Activated T-cell treated with anti-CD3 and anti-CD28 coated beads for 24 hours (primary cell): ENCODE results near the gene SLC38A8.

Experiments
- DNase-seq: peaks from one replicate; pipeline ENCODE4 v3.0.0-alpha.2; 2020; ENCODE audit warnings: low read depth

Gene SLC38A8

DNA sequence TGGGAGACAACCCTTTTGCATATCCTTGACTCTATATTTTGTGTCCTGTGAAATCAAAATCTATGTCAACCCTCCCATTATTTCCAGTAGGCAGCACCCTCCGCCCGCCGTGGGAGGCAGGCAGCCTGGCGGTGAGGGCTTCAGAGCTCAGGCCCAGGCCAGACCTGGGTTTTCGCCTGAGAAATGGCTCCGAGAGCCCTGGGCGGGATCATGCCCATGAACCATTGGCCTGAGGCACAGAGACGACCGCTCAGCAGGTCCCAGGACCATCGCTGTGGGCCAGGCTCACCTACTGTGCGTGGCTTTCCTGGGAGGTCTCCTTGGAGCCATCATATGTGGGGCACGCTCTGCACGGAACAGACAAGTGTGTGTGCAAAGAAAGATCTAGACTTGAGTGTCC, 6.3 kb upstream of the SLC38A8 start:
- no peak for DNase-seq

DNA sequence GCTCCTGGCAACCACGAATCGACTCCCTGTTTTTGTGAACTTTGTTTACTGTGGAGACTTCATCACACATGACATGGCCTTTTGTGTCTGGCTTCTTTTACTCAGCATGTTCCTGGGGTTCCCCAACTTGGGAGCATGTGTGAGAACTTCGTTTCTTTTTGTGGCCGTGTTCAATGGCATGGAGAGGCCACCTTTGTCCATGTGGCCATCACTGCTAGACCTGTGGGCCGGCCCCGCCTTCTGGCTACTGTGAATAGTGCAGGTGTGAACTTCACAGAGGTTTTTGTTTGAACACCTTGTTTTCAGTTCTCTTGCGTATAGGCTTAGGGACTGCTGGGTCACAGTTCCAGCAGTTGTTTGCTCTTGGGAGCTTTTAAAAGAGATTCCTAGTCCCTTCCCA, 5.7 kb upstream of the SLC38A8 start:
- DNase-seq = no peak

DNA sequence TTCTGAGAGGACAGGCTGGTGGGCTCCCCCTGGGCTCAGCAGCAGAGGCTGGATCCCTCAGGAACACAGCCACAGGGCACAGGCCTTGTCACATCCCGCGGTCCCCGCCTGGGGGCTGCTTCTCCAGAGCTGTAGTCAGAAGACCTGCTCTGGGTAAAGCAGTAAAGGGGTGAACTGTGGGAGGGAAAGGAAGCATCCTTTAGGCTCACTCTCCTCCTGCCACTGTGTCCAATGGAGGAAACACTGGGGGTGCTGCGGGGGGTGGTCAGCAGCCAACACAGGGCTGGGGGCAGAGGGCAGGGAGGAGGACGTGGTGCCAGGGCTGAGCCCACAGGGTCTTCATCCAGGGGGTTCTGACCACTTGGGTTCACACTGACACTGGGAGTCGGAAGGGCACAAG, 5.0 kb upstream of the SLC38A8 start:
- no peak for DNase-seq

DNA sequence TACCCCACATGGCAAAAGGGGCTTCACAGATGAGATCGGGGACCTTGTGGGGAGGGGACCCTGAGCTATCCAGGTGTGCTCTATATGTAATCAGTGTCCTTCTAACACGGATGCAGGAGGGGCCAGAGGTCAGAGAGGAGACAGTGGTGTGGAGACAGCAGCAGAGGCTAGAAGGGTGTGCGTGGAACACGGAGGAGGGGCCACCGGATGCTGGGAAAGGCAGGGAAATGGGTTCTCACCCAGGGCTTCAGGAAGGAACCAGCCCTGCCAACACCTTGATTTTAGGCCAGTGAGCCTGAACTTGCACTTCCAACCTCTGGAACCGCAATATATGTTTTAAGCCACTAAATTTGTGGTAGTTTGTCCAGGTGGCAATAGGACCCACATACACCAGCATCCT, 4.6 kb upstream of the SLC38A8 start:
- no peak for DNase-seq

DNA sequence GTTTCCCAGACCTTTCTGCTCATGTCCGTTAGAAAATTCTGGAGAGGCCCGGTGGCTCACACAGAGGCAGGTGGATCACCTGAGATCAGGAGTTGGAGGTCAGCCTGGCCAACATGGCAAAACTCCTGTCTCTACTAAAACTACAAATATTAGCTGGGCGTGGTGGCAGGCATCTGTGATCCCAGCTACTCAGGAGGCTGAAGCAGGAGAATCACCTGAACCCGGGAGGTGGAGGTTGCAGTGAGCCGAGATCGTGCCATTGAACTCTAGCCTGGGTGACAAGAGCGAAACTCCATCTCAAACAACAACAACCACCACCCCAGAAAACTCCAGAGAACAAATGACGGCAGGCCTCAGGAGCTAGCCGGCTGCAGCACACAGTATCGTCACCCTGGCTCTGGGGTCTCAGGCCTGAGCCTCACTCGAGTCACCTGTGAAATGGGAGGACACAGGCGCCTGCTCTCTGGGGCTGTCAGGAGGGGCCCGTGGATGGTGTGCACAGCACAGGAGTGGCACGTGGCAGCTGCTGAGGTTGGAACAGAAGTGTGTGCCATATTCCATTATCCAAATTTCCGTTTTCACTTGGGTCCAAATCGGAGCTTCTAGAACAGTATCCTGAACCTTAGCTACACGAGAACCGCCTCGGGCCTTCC, 3.3 kb upstream of the SLC38A8 start:
- DNase-seq = no peak

DNA sequence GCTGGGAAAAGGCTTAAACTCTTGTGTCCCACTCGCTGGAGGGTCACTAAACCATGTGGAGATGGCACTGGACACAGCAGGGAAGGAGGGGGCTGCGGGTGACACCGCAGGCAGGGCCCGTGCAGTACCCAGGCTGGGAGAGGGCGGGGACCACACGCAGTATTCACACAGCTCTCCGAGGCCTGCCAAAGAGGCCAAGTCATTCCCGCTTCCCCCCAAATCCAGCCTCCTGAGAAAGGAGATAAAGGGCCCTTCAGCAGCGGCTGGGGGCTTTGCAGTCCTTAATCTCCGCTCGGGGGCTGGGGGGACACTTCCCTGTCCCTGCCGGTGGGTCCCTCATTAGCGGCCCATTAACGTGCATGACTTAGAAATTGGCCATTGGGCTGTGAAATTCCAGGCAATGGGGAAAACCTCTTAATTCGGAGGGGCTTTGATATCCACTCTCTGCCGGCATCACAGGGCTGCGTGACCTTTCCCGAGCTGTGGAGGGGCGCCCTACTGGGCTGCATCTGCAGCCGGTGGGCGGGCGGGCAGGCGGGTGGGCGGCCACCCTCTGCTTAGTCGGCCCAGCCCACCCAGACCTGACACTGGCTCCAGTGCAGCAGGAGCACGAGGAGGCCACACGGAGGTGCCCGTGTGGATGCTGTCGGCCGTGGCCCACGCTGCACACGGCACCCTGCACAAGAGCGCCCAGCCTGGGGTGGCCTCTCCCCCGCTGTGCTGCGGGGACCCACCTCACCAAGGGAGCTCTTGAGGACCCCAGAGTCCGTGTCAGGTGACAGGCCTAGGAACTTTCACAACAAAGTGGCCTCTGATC, 2.6 kb upstream of the SLC38A8 start:
- no peak for DNase-seq

DNA sequence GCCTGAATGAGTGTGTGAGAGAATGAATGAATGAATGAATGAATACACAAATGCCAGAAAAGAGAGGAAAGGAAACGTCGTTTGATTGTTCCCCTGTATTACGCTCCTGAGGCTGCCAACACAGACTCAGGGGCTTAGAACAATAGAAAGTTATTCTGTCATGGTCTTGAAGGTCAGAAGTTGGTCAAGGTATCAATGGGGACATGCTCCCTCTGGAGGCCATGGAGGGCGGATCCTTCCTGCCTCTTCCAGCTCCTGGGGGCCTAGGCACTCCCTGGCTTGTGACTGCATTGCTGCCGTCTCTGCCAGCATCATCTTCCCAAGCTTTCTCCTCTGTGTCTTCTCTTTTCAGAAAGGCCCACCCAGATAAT, 1.5 kb upstream of the SLC38A8 start:
- no peak for DNase-seq

DNA sequence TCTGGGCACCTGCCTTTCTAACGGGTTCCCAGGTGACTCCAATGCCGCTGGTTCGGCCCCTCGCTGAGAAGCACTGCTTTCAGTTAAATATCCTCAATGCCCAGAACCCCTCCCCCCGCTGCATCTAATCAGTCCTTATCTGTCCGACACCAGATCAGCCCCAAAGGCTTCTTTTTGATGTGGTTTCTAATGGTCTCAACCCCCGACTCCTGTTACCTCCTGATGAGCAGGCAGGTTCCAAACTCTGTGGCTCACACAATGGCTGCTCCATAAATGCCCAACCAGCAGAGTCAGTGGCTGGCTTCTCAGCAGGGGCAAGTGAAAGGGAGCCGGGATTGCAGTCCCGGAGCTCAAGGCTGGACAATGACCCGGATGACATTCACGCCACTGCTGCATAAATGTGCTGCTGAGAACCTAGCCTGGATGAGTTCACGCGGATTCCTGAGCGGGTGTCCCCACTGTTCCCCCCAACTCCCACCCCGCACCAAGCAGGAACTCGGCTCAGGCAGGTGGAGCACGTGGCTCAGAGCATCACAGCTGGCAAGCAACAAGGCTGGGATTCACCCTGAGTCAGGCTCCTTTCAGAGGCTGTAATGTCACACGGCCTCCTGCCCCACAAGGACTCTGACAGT, 1.0 kb upstream of the SLC38A8 start:
- no peak for DNase-seq

DNA sequence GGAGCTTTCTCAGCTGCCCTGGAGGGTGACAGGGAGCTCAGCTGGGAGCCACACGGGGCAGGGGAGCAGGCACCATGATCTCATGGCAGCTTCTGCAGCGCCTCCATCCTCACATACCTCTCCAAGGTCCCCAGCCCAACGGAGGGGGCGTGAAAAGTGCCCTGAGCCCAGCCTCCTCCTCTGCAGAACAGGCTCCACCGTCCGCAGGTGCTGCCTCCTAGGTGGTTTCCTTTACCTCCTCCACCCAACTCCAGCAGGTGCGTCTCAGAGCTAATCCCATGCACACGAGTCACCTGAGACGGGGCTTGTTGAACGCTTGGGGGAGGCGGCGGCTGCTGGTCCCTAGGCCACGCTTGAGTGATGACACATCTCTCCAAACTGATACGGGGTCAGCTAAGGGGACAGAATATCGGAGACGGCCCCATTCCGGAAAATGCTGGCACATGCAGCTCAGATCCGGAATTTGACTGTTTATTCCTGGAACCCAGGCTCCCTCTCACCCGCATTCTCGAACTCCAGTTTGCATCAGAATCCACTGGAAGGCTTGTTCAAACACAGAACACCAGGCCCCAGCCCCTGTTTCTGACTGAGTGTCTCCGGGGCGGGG, 387 bp upstream of the SLC38A8 start:
- DNase-seq = no peak

DNA sequence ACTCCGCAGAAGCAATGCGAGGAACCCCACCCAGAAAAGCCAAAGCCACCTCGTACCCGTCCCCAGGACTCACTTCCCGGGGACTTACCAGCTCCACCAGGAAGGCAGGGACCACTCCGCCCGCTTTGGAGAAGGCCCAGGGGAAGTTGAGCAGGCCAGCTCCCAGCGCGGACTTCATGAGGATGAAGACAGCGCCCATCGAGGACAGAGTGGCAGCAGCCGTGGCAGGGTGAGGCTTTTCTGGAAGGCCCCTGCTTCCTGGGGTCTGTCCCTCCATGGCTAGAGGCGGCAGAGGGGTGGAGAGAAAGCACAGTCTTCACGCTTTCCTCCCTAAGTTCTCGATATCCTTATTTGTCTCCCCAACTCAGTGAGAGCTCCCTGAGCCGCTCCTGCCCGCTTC, 714 bp downstream of the SLC38A8 start:
- no peak for DNase-seq

DNA sequence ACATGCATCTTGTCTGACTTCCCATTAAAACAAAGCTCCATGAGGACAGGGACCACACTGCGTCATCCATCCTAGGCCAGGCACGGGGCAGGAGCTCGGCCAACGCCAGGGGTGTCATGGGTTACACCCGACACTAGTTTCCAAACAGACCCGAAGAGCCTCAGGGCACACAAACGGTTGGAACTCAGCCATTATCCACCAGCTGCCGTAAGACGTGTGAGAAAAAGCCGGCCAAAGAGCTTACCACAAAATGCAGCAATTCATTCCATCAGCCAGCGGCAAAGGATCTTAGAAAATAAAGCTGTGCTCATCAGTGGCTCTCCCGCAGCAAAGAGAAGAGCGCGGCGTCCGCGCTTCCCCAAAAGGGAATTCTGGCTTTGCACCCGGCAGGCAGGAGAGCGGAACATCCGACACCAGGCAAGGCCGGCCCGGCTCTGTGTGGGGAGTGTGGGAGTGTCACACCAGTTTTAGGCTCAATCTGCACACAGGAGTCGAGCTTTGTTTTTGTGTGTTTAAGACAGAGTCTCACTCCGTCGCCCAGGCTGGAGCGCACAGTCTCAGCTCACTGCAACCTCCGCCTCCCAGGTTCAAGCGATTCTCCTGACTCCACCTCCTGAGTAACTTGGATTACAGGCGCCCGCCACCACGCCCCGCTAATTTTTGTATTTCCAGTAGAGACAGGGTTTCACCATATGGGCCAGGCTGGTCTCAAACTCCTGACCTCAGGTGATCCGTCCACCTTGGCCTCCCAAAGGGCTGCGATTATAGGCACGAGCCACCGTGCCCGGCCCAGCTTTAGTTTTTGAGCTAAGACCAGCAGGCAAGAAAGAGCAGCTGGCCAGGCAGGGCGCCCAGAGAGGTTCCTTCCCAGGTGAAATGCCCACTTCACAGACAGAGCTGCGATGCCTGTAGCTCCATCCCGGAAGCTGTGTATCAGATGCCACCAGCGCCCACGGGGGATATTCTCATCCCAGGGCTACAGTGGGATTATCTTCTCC, 1.5 kb downstream of the SLC38A8 start:
- DNase-seq = no peak

DNA sequence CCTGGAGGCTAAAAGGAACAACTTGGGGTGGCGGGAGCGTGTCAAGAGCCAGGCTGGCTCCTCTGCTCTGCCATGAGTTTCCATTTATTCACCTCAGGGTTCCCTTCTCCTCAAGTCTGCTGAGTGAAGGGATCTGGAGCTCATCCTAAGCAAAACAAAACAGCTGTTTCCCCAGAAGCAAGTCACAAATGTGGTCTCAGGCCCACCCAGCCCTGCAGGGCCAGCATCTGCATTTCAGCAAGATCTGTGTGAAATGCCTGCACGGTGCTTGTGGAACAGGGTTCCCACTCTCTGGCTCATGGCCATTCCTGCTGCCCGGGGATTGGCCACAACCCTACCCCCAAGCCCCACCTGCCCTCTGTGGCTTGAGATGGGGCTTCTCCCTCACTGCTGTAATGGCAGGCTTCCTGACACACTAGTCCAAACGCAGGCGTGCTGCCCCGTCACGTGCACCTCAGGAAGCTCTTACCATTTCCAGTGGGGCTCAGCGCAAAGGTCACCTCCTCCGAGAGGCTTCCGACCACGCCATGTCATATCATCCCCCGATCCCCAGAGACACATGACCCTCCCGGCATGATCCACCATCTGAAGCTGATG, 2.3 kb downstream of the SLC38A8 start:
- no peak for DNase-seq

DNA sequence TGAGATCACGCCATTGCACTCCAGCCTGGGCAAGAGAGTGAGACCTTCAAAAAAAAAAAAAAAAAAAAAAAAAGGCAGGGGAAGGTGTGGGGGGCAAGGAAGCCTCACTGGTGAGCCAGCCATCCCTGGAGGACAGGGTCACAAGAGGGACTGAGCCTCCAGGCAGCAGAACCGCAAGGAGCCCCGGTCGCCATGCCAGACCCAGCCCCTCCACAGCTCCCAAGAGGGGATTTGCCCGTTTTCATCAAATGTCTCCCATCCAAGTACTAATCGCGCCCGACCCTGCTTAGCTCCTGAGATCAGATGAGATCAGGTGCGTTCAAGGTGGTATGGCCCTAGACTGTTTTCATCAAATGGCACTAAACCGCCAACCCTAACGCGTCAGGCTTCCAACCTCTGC, 2.9 kb downstream of the SLC38A8 start:
- no peak for DNase-seq

DNA sequence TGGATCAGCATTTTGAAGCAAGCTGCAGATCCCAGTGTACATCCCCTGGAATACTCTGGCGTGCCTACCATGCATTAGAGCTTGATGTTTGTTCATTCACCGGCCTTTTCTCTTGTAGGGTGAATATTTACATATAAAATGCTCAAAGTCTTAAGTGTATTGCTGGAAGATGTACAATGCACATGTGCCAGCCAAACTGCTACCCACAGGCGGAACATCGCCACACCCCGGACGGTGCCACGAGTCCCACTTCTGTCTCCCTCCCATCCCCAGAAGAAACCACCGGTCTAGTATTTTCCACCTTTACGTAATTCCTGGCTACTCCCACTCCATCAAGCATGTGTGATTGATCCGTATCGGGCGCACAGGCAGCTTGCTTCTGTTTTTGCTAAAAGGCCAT, 4.1 kb downstream of the SLC38A8 start:
- no peak for DNase-seq

DNA sequence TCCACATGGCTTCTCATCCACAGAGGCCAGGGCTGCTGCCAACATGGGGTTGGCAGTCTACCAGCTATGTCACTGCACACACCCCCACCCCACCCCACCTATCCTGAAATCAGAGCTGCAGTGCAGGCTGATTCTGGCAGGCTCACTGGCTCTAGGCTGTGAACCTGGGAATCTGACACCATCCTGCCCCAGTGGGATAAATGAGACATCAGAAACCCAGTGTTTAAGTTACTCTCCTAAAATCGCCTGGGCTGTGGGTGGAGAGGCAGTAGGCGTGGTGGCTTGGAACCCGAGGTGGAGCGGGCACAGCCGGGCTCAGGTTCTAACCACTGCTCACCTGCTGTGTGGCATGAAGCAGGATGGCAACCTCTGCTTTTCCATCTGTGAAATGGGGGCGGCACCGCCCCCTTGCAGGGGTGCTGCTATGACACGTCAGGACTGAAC, 5.6 kb downstream of the SLC38A8 start:
- no peak for DNase-seq

DNA sequence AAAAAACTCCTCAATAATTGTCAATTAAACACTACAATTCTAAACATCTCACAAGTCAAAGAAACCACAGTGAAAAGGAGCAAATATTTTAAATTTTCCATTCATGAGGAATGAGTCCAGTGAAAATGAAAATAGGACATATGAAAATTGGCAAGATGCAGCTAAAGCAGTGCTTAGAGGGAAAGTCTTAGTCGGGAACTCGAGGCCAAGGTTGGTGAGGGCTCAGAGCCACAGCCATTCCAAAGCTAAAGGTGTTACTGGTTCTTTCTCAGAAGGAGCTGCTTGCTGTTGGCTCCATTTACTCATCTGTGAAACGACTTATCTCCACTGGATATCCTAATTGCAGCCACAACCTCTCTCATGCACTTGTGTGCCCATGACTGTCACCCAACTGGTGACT, 6.5 kb downstream of the SLC38A8 start:
- no peak for DNase-seq

DNA sequence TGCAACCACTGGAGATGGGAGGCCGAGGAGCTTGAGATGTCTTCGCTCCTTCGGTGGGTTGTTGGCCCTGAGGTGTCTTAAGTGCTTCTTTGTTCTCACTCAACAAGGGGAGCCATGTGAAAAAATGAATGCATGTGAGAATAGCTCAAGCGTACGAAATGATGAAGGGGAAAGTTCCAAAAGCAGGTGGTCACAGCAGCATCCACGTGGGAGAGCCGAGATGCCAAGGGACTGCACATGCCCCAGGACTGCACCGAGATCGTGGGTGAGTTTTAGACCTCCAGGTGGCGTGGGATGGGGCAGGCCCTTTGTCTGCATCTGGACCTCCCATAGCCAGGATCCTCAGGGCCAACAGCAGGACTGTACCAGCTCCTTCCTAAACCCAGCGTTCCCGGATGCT, 8.1 kb downstream of the SLC38A8 start:
- no peak for DNase-seq

DNA sequence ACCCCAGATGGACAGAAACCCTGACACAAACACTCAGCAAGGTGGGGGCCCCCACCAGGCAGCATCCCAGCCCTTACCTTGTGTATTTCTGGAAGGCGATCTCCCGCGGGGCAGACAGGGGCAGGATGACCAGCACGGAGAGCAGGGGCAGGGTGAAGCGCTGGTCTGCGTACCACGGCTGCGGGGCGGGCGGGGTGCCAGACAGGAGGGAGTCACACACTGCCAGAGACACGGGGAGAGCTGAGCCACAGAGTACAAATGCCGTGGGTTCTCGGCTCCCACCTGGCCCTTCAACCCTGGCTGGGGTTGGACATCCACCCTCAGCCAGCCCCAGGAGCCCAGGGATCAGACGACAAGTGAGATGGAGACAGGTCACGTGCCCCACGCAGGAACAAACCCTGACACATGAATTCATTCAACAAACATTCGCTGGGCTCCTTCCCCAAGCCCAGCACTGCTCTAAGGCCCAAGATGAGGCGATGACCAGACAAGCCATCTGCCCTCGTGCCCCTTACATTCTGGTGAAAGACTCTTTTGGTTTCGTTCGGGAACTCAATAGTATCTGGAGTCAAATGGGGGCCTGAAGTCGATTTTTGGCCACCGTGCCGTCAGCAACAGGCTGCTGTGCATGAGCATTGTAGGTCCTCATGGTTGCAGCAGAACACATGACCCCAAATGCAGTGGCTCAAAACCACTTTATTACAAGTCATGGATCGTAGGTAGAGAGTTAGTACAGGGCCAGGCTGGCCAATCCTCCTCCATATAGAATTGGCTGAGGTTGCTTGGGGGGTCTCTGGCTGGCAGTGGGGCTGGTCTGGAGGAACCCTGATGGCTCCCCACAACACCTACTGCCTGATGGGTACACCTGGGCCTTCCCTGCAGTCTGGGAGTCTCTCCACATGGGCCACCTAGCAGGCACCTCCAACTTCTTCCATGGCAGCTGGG, 9.1 kb downstream of the SLC38A8 start:
- no peak for DNase-seq

DNA sequence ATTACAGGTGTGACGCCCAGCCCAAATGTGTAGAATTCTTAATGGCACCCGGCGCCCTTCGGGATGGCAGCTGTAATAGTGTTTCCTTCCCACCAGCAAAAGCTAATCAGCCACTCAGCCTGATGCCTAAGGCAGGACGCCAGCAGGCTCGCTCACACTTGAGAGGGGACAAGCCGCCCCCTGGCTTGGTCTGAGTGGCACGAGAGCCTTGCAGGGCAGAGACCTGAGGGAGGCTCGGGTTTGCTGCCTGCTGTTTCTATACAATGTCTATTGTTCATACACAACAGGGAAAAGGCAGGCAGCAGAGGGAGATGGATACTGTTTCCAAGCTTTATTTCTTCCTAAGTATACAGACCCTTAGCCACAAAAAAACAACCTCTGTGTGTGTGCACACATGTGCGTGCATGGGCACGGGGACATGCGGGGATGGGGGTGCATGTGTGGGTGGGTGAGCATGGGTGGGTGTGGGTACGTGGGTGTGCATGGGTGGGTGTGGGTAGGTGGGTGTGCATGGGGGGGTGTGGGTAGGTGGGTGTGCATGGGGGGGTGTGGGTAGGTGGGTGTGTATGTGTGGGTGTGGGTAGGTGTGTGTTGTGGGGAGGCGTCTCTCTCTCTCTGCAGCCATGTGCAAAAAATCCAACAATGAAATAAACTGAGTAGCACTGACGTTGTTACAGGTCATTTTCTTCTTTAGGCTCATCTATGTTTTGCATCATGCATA, 10.0 kb downstream of the SLC38A8 start:
- no peak for DNase-seq

DNA sequence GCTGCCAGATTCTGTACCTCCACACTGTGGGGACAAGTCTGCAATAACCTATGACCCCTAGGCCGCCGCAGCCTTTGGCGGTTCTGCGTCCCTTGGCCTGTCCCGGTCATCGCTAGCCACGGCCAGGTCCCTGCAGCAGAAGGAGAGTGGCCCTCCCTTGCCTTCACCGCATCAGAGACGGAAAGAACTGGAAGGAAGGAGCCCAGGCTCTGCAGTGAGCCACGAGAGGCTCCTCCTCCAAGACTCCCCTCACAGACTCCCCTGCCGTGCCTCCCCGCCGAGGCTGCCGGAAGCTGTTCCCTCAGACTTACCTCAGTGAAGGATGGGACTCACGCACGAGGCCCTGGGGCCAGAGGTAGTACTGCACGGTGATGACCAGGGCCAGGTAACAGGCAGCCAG, 11.0 kb downstream of the SLC38A8 start:
- DNase-seq = no peak
